Ishikawa (cell line): Measurements from ENCODE around the gene NKD1.

ENCODE experiments used
- CEBPB ChIP-seq: IDR thresholded peaks from 2 replicates; pipeline ENCODE4 v1.6.1; 2012
- CREB1 ChIP-seq: IDR thresholded peaks from 2 replicates; pipeline ENCODE4 v1.6.1; 2012; ENCODE audit warnings: low read depth
- EGR1 ChIP-seq: IDR thresholded peaks from 2 replicates; pipeline ENCODE4 v1.6.1; 2012
- EP300 ChIP-seq: IDR thresholded peaks from 2 replicates; pipeline ENCODE4 v1.6.1; 2012; ENCODE audit warnings: borderline replicate concordance
- FOXM1 ChIP-seq: IDR thresholded peaks from 2 replicates; pipeline ENCODE4 v1.6.1; 2012; ENCODE audit warnings: low read depth, borderline replicate concordance
- NFIC ChIP-seq: IDR thresholded peaks from 2 replicates; pipeline ENCODE4 v1.6.1; 2012
- RAD21 ChIP-seq: IDR thresholded peaks from 2 replicates; pipeline ENCODE4 v1.6.1; 2012; ENCODE audit warnings: low read depth
- TAF1 ChIP-seq: IDR thresholded peaks from 2 replicates; pipeline ENCODE4 v1.6.1; 2012; ENCODE audit warnings: low read depth, mild to moderate bottlenecking
- TCF12 ChIP-seq: IDR thresholded peaks from 2 replicates; pipeline ENCODE4 v1.6.1; 2012; ENCODE audit warnings: low read depth
- TEAD4 ChIP-seq: IDR thresholded peaks from 2 replicates; pipeline ENCODE4 v1.6.1; 2012
- YY1 ChIP-seq: IDR thresholded peaks from 2 replicates; pipeline ENCODE4 v1.6.1; 2012; ENCODE audit warnings: low read depth
- ZBTB7A ChIP-seq: IDR thresholded peaks from 2 replicates; pipeline ENCODE4 v1.6.1; 2012; ENCODE audit warnings: low read depth
- TF ChIP-seq, protein P1 (sequence below): IDR thresholded peaks from 2 replicates; pipeline ENCODE4 v1.6.1; 2012; ENCODE audit warnings: low read depth, mild to moderate bottlenecking
- TF ChIP-seq, protein P2 (sequence below): IDR thresholded peaks from 2 replicates; pipeline ENCODE4 v1.6.1; 2012
- TF ChIP-seq, protein P3 (sequence below): IDR thresholded peaks from 2 replicates; pipeline ENCODE4 v1.6.1; 2012

Gene NKD1

DNA sequence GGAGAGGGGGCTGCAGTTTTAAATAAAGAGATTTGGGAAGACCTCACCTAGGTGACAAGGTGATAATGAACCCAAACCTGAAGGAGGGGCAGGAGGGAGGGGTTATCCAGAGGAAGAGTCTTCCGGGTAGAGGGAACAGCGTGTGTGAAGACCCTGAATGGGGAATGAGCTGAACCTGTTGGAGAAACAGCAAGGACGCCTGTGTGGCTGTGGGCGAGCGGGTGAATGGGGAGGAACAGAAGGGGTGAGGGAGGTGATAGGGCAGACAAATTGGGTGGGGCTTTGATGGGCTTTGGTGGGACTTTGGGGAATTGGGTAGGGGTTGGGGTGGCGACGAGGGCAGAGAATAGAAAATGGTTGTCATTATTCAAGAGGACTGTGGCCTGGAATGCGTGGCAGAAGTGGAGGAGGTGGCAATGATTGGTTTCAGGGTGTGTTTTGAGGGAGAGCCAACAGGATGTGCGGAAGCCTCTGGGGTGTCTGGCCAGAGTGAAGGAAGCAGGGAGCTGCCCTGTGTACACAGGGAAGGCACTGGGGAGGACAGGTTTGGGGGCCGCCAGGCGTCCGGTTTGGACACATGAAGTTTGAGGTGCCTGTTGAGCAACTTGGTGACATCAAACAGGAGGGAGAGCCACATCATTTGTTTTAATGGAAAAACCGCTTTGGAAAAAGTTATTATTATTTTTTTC lies 48.7 kb downstream of the NKD1 start:
- TF ChIP-seq, protein P1, sequence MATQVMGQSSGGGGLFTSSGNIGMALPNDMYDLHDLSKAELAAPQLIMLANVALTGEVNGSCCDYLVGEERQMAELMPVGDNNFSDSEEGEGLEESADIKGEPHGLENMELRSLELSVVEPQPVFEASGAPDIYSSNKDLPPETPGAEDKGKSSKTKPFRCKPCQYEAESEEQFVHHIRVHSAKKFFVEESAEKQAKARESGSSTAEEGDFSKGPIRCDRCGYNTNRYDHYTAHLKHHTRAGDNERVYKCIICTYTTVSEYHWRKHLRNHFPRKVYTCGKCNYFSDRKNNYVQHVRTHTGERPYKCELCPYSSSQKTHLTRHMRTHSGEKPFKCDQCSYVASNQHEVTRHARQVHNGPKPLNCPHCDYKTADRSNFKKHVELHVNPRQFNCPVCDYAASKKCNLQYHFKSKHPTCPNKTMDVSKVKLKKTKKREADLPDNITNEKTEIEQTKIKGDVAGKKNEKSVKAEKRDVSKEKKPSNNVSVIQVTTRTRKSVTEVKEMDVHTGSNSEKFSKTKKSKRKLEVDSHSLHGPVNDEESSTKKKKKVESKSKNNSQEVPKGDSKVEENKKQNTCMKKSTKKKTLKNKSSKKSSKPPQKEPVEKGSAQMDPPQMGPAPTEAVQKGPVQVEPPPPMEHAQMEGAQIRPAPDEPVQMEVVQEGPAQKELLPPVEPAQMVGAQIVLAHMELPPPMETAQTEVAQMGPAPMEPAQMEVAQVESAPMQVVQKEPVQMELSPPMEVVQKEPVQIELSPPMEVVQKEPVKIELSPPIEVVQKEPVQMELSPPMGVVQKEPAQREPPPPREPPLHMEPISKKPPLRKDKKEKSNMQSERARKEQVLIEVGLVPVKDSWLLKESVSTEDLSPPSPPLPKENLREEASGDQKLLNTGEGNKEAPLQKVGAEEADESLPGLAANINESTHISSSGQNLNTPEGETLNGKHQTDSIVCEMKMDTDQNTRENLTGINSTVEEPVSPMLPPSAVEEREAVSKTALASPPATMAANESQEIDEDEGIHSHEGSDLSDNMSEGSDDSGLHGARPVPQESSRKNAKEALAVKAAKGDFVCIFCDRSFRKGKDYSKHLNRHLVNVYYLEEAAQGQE: no peak
- TF ChIP-seq EP300: no peak
- TF ChIP-seq TCF12: no peak
- TF ChIP-seq NFIC: no peak
- TF ChIP-seq CEBPB: no peak
- TF ChIP-seq EGR1: no peak
- no peak for TF ChIP-seq RAD21
- no peak for TF ChIP-seq CREB1
- TF ChIP-seq, protein P2, sequence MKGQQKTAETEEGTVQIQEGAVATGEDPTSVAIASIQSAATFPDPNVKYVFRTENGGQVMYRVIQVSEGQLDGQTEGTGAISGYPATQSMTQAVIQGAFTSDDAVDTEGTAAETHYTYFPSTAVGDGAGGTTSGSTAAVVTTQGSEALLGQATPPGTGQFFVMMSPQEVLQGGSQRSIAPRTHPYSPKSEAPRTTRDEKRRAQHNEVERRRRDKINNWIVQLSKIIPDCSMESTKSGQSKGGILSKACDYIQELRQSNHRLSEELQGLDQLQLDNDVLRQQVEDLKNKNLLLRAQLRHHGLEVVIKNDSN: no peak

DNA sequence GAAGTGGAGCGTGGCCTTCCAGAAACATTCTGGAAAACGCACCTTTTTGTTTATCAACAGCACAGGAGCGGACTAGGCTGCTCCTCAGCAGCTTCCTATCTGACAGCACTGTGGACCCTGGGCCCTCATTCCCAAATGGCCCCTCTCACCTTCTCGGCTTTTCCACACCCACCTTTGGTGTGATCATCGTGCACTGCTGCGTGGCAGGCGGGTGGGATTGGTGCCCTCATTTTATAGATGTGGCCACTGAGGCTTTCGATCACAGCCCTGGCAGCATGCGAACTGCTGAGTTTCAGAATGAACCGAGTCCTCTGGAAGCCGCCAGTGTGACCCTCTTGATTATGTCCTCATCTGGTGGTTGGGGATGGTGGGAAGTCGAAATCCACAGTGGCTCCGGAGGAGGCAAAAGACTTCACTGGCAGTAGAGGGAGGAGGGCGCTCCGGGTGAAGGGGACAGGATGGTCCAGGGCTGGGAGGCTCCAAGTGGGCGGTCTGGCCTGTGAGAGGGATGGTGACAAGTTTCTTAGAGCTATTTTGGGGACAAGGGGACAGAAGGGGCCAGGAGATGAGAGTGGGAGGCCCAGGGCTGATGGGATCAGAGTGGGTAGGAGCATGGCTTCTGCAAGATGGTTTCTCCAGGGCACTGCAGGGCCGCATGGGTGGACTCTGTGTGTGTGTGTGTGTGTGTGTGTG lies 49.5 kb downstream of the NKD1 start:
- TF ChIP-seq NFIC (no peak), EP300 (no peak), RAD21 (no peak), TCF12 (no peak), CEBPB (no peak), TAF1 (no peak), CREB1 (no peak), YY1 (no peak), EGR1 (no peak), TEAD4 (no peak), ZBTB7A (no peak), FOXM1 (no peak)
- TF ChIP-seq, protein P3, sequence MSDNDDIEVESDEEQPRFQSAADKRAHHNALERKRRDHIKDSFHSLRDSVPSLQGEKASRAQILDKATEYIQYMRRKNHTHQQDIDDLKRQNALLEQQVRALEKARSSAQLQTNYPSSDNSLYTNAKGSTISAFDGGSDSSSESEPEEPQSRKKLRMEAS: no peak
- TF ChIP-seq, protein P2: no peak
- TF ChIP-seq, protein P1: no peak

DNA sequence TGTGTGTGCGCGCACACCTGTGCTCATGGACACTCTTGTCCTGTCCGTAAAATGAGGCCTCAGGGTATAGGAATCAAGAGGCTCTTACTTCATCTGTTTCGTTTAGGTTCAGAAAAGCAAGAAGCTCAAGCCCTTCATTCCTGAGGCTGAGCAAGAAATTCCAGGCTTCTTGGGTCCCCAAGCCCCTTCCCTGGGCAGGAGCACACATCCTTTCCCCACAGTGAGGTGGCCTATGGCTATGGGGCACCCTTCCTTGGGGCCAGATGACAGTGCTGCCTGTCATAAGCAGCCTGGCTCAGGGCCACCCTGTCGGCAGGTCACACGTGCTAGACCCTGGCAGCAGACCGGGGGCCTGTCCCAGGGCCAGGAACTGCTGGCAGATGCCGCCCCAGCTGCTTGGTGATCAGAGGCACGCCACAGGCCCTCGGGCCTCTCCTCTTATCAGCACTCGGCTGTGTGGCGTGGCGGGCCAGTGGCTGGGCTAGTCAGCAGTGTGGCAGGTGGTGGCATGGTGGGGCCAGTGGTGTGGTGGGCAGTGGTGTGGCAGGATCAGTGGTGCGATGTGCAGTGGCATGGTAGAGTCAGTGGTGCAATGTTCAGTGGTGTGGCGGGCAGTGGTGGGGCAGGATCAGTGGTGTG lies 50.2 kb downstream of the NKD1 start:
- no peak for TF ChIP-seq FOXM1

DNA sequence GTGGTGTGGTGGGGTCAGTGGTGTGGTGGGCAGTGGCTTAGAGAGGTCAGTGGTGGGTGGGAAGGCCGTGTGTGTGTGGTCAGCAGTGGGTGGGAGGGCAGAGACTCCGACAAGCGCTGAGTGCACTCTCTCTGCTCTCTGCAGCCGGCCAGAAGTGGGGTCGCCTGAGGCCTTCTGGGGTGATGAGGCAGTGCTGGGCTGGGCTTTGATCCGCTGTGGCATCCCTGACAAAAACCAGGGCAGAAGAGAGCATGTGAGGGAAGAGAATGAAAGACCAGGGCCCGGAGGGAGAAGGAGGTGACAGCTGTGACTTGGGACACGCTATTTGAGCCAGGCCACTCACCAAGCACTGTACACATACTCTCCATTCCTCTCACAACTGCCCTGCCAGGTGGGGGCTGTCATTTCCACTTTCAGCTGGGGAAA lies 50.8 kb downstream of the NKD1 start:
- TF ChIP-seq, protein P2: no peak
- TF ChIP-seq TEAD4 (no peak), CEBPB (no peak), YY1 (no peak), EGR1 (no peak), RAD21 (no peak), CREB1 (no peak), EP300 (no peak), TAF1 (no peak), TCF12 (no peak), FOXM1 (no peak)
- TF ChIP-seq, protein P1: no peak
